RKO (cell line): ENCODE data around the gene RXFP2.

ENCODE experiments used
- DNase-seq: peaks from one replicate; pipeline ENCODE4 v3.0.0-alpha.2; 2016; ENCODE audit warnings: low spot score

The RXFP2 gene

GRCh38 chr13:31739226-31739625 is at the start of gene RXFP2:
TSS of gene RXFP2 (plus strand) at chr13:31739526. CDS start at chr13:31739613, 87 bp downstream.
- no peak for DNase-seq

GRCh38 chr13:31697290-31697689 is 42.0 kb upstream of the RXFP2 start:
- DNase-seq = no peak

GRCh38 chr13:31699650-31700049 is 39.7 kb upstream of the RXFP2 start:
- DNase-seq = peak; percentile 7

- no peak for DNase-seq
Measured at GRCh38 chr13:31703780-31704179, 35.5 kb upstream of the RXFP2 start.

GRCh38 chr13:31706105-31706504 is 33.2 kb upstream of the RXFP2 start:
- DNase-seq = no peak

GRCh38 chr13:31717583-31717982 is 21.7 kb upstream of the RXFP2 start:
- DNase-seq = no peak

- no peak for DNase-seq
Measured at GRCh38 chr13:31719214-31719613, 20.1 kb upstream of the RXFP2 start.

GRCh38 chr13:31722673-31723072 is 16.7 kb upstream of the RXFP2 start:
- no peak for DNase-seq

- DNase-seq = no peak
Measured at GRCh38 chr13:31725841-31726240, 13.5 kb upstream of the RXFP2 start.

GRCh38 chr13:31731921-31732320 is 7.4 kb upstream of the RXFP2 start:
- DNase-seq = no peak

- no peak for DNase-seq
Measured at GRCh38 chr13:31733066-31733465, 6.3 kb upstream of the RXFP2 start.

GRCh38 chr13:31733647-31734046 is 5.7 kb upstream of the RXFP2 start:
- no peak for DNase-seq

- DNase-seq = peak; percentile 63
Measured at GRCh38 chr13:31742097-31742734, 2.9 kb downstream of the RXFP2 start.

- DNase-seq = no peak
Measured at GRCh38 chr13:31747291-31747690, 8.0 kb downstream of the RXFP2 start.

GRCh38 chr13:31747966-31748365 is 8.6 kb downstream of the RXFP2 start:
- DNase-seq = no peak

GRCh38 chr13:31749929-31750328 is 10.6 kb downstream of the RXFP2 start:
- DNase-seq = peak; percentile 90

- DNase-seq = no peak
Measured at GRCh38 chr13:31755211-31755610, 15.9 kb downstream of the RXFP2 start.

- no peak for DNase-seq
Measured at GRCh38 chr13:31755803-31756212, 16.5 kb downstream of the RXFP2 start.

GRCh38 chr13:31756346-31756745 is 17.0 kb downstream of the RXFP2 start:
- DNase-seq = peak; percentile 68

GRCh38 chr13:31761951-31762350 is 22.6 kb downstream of the RXFP2 start:
- DNase-seq = no peak

- no peak for DNase-seq
Measured at GRCh38 chr13:31764556-31764955, 25.2 kb downstream of the RXFP2 start.

GRCh38 chr13:31765138-31765785 is 25.9 kb downstream of the RXFP2 start:
- DNase-seq = no peak

GRCh38 chr13:31767175-31767900 is 28.0 kb downstream of the RXFP2 start:
- no peak for DNase-seq
